ENCODE data around the gene SRMS. TPM values are rescaled to one million over a fixed set of nuclear protein-coding genes. Genes with fewer than 3 reads are reported as not detected.

The SRMS gene
- total and polyA plus RNA-seq, 2 of the 13 experiments (the other 11 are each of a cell fraction or from before 2014, with no cell fraction given): not detected

DNA sequence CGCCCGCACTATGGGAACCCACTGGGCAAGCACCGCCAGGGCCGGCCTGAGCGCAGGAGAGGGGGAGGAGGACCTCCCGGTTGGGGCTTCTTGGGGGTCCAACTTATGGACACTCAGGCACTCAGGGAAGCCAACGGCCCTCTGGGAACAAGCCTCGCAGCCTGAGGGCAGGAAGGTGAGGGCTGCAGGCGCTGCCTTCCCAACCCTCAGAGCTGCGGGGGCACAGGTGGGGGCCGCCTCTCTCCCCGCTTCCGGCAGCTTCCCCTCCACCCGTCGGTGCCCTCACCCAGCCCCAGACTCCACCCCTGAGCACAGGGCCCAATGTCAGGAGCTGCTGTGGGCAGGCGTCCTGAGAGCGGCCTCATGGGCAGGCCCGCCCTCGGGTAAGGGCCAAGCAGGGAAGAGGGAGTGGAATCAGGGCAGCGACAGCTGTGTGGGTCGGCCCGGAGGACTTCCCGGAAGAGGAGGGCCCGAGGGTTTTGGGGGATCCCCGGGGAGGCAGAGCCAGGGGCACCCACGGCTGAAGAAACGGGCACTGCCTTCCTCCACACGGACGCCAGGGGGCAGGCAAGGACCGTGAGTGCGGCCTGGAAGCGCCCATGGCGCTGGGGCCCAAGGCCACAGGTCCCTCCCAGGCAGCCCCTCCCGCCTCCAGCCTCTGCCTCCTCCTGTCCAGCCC is 9.9 kb downstream of the SRMS start (continued):
- peak; percentile 83 for TF ChIP-seq AGO1 (IDR thresholded peaks at IDR 0.05; ENCODE audit: low read depth, low read length, poor library complexity, severe bottlenecking)
- TF ChIP-seq TFE3 (CRISPR knock-in tag; IDR thresholded peaks at IDR 0.05): peak; percentile 48
- TF ChIP-seq XRCC5 (optimal IDR thresholded peaks at IDR 0.05; ENCODE audit: low read length): peak; percentile 90
- TF ChIP-seq, protein P1, sequence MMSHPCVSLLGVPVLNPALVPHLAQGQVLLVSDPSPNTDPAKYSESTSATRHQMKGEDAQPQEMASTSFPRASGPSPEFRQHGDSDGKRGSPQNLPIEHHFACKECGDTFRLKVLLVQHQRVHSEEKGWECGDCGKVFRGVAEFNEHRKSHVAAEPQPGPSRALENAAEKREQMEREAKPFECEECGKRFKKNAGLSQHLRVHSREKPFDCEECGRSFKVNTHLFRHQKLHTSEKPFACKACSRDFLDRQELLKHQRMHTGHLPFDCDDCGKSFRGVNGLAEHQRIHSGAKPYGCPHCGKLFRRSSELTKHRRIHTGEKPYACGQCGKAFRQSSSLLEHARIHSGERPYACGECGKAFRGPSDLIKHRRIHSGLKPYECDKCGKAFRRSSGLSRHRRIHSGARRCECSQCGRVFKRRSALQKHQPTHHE (CRISPR knock-in tag; IDR thresholded peaks at IDR 0.05; ENCODE audit: borderline replicate concordance): peak; percentile 94
- TF ChIP-seq, protein P2, sequence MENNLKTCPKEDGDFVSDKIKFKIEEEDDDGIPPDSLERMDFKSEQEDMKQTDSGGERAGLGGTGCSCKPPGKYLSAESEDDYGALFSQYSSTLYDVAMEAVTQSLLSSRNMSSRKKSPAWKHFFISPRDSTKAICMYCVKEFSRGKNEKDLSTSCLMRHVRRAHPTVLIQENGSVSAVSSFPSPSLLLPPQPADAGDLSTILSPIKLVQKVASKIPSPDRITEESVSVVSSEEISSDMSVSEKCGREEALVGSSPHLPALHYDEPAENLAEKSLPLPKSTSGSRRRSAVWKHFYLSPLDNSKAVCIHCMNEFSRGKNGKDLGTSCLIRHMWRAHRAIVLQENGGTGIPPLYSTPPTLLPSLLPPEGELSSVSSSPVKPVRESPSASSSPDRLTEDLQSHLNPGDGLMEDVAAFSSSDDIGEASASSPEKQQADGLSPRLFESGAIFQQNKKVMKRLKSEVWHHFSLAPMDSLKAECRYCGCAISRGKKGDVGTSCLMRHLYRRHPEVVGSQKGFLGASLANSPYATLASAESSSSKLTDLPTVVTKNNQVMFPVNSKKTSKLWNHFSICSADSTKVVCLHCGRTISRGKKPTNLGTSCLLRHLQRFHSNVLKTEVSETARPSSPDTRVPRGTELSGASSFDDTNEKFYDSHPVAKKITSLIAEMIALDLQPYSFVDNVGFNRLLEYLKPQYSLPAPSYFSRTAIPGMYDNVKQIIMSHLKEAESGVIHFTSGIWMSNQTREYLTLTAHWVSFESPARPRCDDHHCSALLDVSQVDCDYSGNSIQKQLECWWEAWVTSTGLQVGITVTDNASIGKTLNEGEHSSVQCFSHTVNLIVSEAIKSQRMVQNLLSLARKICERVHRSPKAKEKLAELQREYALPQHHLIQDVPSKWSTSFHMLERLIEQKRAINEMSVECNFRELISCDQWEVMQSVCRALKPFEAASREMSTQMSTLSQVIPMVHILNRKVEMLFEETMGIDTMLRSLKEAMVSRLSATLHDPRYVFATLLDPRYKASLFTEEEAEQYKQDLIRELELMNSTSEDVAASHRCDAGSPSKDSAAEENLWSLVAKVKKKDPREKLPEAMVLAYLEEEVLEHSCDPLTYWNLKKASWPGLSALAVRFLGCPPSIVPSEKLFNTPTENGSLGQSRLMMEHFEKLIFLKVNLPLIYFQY (CRISPR knock-in tag; IDR thresholded peaks at IDR 0.05; ENCODE audit: borderline replicate concordance): peak; percentile 88
- TF ChIP-seq IRF9 (CRISPR knock-in tag; IDR thresholded peaks at IDR 0.05; ENCODE audit: borderline replicate concordance): peak; percentile 95; the same call in 1 of the 2 replicates
- peak; percentile 63; the same call in 1 of the 2 replicates for TF ChIP-seq KMT2B (CRISPR knock-in tag; IDR thresholded peaks at IDR 0.05)
- no peak for TF ChIP-seq NPAS2 (CRISPR knock-in tag; IDR thresholded peaks at IDR 0.05; ENCODE audit: borderline replicate concordance)
- peak; percentile 87 for TF ChIP-seq ZNF746 (CRISPR knock-in tag; IDR thresholded peaks at IDR 0.05)
- TF ChIP-seq ZNF574 (CRISPR knock-in tag; IDR thresholded peaks at IDR 0.05): peak; percentile 89
- TF ChIP-seq POLR2A (IDR thresholded peaks at IDR 0.05; ENCODE audit: insufficient read depth in 1 of 2, low read depth in 2 of 2, low read length in 2 of 2): 0 out of 4 replicates have a peak, but pooled peaks of 1 of the 2 experiments have one; percentile 30
- TF ChIP-seq HIVEP1 (CRISPR knock-in tag; IDR thresholded peaks at IDR 0.05): peak; percentile 99
- peak; percentile 29; the same call in 1 of the 2 replicates for TF ChIP-seq ZNF556 (CRISPR knock-in tag; IDR thresholded peaks at IDR 0.05; ENCODE audit: borderline replicate concordance)
- TF ChIP-seq, protein P3, sequence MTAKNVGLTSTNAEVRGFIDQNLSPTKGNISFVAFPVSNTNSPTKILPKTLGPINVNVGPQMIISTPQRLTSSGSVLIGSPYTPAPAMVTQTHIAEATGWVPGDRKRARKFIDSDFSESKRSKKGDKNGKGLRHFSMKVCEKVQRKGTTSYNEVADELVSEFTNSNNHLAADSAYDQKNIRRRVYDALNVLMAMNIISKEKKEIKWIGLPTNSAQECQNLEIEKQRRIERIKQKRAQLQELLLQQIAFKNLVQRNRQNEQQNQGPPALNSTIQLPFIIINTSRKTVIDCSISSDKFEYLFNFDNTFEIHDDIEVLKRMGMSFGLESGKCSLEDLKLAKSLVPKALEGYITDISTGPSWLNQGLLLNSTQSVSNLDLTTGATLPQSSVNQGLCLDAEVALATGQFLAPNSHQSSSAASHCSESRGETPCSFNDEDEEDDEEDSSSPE (CRISPR knock-in tag; IDR thresholded peaks at IDR 0.05): 0 out of 2 replicates have a peak, but pooled peaks have one; percentile 42
- TF ChIP-seq HNRNPLL (IDR thresholded peaks at IDR 0.05; ENCODE audit: low read depth, low read length, poor library complexity, severe bottlenecking): peak; percentile 46
